Right ventricle myocardium superior (tissue), 1 donor: ENCODE measurements around the gene YLPM1. TPM values are rescaled to one million over a fixed set of nuclear protein-coding genes. Genes with fewer than 3 reads are reported as not detected.

Source experiments
- ATAC-seq: fragments of 200-7000 bp; cut with Tn5 transposase; one replicate; pipeline ENCODE4 v1.9.1; 2020; ENCODE audit warnings: mild to moderate bottlenecking; ENCODE audit not compliant: poor library complexity
- DNase-seq: peaks from one replicate; pipeline ENCODE4 v3.0.0-alpha.2; 2020
- intact Hi-C: fragments of 100-400 bp; cut with DNase I; formaldehyde crosslinking; loops from one replicate; pipeline ENCODE4 v1.11.2; 2022
- total RNA-seq: library from RNA; stranded (reverse); fragmentation: NEBNext Ultra II Directional; extraction: Animal tissue kit (Norgen Biotek cat#: 25700); gene quantifications from one replicate; pipeline ENCODE4 v1.2.1, GENCODE V29; 2021
- donor health status: DM: no; HTN: yes; CAD: no; lungs with severe emphysema.

Gene YLPM1
- total RNA-seq, 1 donor from 2014 or later = 26.6 TPM

GRCh38 chr14:74832849-74833248 lies 69.7 kb downstream of the YLPM1 start:
- DNase-seq (no peak), ATAC-seq (no peak)
- intact Hi-C loops = no loop called here

- no peak for ATAC-seq
- DNase-seq = no peak
- intact Hi-C loops = no loop called here
These were observed 71.7 kb downstream of the YLPM1 start for GRCh38 chr14:74834692-74835392.

GRCh38 chr14:74835645-74836250 lies 72.6 kb downstream of the YLPM1 start:
- intact Hi-C loops = no loop called here
- ATAC-seq (no peak), DNase-seq (no peak)

- DNase-seq (no peak), ATAC-seq (no peak)
- intact Hi-C loops = no loop called here
These were observed 73.3 kb downstream of the YLPM1 start for GRCh38 chr14:74836251-74836960.

GRCh38 chr14:74838166-74838565 lies 75.0 kb downstream of the YLPM1 start:
- no peak for DNase-seq
- intact Hi-C loops = no loop called here
- ATAC-seq = no peak

- ATAC-seq (no peak), DNase-seq (no peak)
- intact Hi-C loops = no loop called here
These were observed 77.5 kb downstream of the YLPM1 start for GRCh38 chr14:74840603-74841030.

- ATAC-seq (no peak), DNase-seq (no peak)
- intact Hi-C loops = no loop called here
These were observed 78.4 kb downstream of the YLPM1 start for GRCh38 chr14:74841230-74842207.

- ATAC-seq (peak; percentile 86), DNase-seq (no peak)
- intact Hi-C loops = no loop called here
These were observed 80.5 kb downstream of the YLPM1 start for GRCh38 chr14:74843653-74844052.

GRCh38 chr14:74846168-74846567 lies 83.1 kb downstream of the YLPM1 start:
- DNase-seq (no peak), ATAC-seq (peak; percentile 19)
- intact Hi-C loops = no loop called here

- ATAC-seq (no peak), DNase-seq (no peak)
- intact Hi-C loops = no loop called here
These were observed 84.0 kb downstream of the YLPM1 start for GRCh38 chr14:74846968-74847665.

GRCh38 chr14:74848768-74849167 lies 85.7 kb downstream of the YLPM1 start:
- ATAC-seq = no peak
- DNase-seq = no peak
- intact Hi-C loops = no loop called here

- ATAC-seq (no peak), DNase-seq (no peak)
- intact Hi-C loops = no loop called here
These were observed 89.9 kb downstream of the YLPM1 start for GRCh38 chr14:74852922-74853530.

- ATAC-seq (no peak), DNase-seq (no peak)
- intact Hi-C loops = no loop called here
These were observed 90.5 kb downstream of the YLPM1 start for GRCh38 chr14:74853581-74853980.

GRCh38 chr14:74855021-74855420 lies 91.9 kb downstream of the YLPM1 start:
- intact Hi-C loops = no loop called here
- ATAC-seq = no peak

GRCh38 chr14:74855945-74856344 lies 92.8 kb downstream of the YLPM1 start:
- DNase-seq (no peak), ATAC-seq (no peak)
- intact Hi-C loops = no loop called here

More at GRCh38 chr14:74855021-74855420, 91.9 kb downstream of the YLPM1 start:
- DNase-seq = no peak

- intact Hi-C loops = no loop called here
- DNase-seq = no peak
- no peak for ATAC-seq
These were observed 93.2 kb downstream of the YLPM1 start for GRCh38 chr14:74856366-74856765.

- DNase-seq (no peak), ATAC-seq (no peak)
- intact Hi-C loops = no loop called here
These were observed 94.9 kb downstream of the YLPM1 start for GRCh38 chr14:74858022-74858421.
